ENCODE measurements around the gene FLNB. TPM values are rescaled to one million over a fixed set of nuclear protein-coding genes. Genes with fewer than 3 reads are reported as not detected.

FLNB gene
- total and polyA plus RNA-seq, 2 of the 8 experiments (the other 6 are each of a cell fraction or from before 2014, with no cell fraction given), result 72.3 to 118 TPM

GRCh38 chr3:58122936-58123700 lies 114.9 kb downstream of the FLNB start (continued):
- TF ChIP-seq HDAC2 (IDR thresholded peaks at IDR 0.05; ENCODE audit: borderline replicate concordance in 1 of 2, low read depth in 2 of 2, low read length in 2 of 2) (no peak), SRF (IDR thresholded peaks at IDR 0.05; ENCODE audit: low read depth, low read length) (no peak), USF2 (IDR thresholded peaks at IDR 0.05; ENCODE audit: low read length) (no peak), TCF12 (IDR thresholded peaks at IDR 0.05; ENCODE audit: low read depth, low read length) (no peak), ZNF274 (IDR thresholded peaks at IDR 0.05; ENCODE audit: borderline replicate concordance, extremely low read depth, low read length) (no peak), CREB1 (IDR thresholded peaks at IDR 0.05) (no peak), MAX (IDR thresholded peaks at IDR 0.05) (no peak)
